ENCODE measurements around the gene TTLL7. TPM values are rescaled to one million over a fixed set of nuclear protein-coding genes. Genes with fewer than 3 reads are reported as not detected.
A peak's percentile ranks its signal among the peaks of the same experiment; 100 is the strongest.

The TTLL7 gene
- total and polyA plus RNA-seq, 9 of the 15 experiments (the other 6 are each of a cell fraction or from before 2014, with no cell fraction given): 0.63 to 2.6 (median 1.7) TPM

DNA sequence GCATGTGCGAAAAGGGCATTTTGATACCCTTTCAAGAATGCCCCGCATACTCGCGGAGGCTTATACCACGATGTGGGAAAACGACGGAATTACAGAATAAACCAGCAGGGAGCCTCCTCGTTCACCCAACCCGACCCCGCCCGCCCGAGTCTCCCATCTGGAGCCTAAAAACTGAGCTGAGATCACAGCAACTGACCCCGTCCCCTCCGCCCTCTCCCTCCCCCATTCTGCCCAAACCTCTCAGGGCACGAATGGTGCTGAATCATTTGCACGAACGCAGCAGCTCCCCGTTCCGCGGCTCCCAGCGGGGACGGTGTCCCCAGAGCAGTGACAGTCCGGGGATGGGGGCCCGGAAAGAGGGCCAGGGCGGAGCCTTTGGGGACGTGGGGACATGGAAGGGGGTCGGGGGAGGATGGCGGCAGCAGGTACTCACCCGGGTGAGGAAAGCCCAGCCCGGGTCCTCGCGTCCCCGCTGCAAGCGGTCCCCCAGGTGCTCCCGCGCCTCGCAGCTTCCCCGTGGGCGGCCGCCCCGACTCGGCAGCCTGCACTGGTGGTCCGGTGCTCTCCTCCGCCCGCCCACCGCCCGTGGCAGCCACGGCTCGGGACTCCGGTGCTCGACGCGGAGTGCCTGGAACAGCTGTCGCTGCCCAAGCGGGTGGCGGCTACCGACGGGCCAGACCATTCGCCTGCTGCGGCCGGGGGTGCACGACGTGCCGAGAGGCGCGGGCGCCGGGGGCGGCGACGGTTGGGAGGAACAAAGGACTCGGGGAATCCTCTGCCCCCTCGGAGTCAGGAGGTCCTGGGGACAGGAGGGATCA, at the start of gene TTLL7 (continued):
- TF ChIP-seq BCOR (IDR thresholded peaks at IDR 0.05): no peak
- TF ChIP-seq, protein P1, sequence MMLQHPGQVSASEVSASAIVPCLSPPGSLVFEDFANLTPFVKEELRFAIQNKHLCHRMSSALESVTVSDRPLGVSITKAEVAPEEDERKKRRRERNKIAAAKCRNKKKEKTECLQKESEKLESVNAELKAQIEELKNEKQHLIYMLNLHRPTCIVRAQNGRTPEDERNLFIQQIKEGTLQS (IDR thresholded peaks at IDR 0.05): no peak
- TF ChIP-seq, protein P1 (CRISPR knock-in tag; conservative IDR thresholded peaks at IDR 0.05): no peak
- TF ChIP-seq SPI1 (IDR thresholded peaks at IDR 0.05; ENCODE audit: borderline replicate concordance, low read depth, low read length): no peak
- no peak for TF ChIP-seq ZNF232 (CRISPR knock-in tag; IDR thresholded peaks at IDR 0.05)
- TF ChIP-seq TRIM24 (IDR thresholded peaks at IDR 0.05): no peak
- TF ChIP-seq RB1 (IDR thresholded peaks at IDR 0.05; ENCODE audit: low read depth): peak; percentile 91
- TF ChIP-seq, protein P2, sequence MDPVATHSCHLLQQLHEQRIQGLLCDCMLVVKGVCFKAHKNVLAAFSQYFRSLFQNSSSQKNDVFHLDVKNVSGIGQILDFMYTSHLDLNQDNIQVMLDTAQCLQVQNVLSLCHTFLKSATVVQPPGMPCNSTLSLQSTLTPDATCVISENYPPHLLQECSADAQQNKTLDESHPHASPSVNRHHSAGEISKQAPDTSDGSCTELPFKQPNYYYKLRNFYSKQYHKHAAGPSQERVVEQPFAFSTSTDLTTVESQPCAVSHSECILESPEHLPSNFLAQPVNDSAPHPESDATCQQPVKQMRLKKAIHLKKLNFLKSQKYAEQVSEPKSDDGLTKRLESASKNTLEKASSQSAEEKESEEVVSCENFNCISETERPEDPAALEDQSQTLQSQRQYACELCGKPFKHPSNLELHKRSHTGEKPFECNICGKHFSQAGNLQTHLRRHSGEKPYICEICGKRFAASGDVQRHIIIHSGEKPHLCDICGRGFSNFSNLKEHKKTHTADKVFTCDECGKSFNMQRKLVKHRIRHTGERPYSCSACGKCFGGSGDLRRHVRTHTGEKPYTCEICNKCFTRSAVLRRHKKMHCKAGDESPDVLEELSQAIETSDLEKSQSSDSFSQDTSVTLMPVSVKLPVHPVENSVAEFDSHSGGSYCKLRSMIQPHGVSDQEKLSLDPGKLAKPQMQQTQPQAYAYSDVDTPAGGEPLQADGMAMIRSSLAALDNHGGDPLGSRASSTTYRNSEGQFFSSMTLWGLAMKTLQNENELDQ (CRISPR knock-in tag; IDR thresholded peaks at IDR 0.05; ENCODE audit: borderline replicate concordance): no peak
- no peak for TF ChIP-seq PURB (CRISPR knock-in tag; IDR thresholded peaks at IDR 0.05; ENCODE audit: low read depth)
- TF ChIP-seq, protein P3, sequence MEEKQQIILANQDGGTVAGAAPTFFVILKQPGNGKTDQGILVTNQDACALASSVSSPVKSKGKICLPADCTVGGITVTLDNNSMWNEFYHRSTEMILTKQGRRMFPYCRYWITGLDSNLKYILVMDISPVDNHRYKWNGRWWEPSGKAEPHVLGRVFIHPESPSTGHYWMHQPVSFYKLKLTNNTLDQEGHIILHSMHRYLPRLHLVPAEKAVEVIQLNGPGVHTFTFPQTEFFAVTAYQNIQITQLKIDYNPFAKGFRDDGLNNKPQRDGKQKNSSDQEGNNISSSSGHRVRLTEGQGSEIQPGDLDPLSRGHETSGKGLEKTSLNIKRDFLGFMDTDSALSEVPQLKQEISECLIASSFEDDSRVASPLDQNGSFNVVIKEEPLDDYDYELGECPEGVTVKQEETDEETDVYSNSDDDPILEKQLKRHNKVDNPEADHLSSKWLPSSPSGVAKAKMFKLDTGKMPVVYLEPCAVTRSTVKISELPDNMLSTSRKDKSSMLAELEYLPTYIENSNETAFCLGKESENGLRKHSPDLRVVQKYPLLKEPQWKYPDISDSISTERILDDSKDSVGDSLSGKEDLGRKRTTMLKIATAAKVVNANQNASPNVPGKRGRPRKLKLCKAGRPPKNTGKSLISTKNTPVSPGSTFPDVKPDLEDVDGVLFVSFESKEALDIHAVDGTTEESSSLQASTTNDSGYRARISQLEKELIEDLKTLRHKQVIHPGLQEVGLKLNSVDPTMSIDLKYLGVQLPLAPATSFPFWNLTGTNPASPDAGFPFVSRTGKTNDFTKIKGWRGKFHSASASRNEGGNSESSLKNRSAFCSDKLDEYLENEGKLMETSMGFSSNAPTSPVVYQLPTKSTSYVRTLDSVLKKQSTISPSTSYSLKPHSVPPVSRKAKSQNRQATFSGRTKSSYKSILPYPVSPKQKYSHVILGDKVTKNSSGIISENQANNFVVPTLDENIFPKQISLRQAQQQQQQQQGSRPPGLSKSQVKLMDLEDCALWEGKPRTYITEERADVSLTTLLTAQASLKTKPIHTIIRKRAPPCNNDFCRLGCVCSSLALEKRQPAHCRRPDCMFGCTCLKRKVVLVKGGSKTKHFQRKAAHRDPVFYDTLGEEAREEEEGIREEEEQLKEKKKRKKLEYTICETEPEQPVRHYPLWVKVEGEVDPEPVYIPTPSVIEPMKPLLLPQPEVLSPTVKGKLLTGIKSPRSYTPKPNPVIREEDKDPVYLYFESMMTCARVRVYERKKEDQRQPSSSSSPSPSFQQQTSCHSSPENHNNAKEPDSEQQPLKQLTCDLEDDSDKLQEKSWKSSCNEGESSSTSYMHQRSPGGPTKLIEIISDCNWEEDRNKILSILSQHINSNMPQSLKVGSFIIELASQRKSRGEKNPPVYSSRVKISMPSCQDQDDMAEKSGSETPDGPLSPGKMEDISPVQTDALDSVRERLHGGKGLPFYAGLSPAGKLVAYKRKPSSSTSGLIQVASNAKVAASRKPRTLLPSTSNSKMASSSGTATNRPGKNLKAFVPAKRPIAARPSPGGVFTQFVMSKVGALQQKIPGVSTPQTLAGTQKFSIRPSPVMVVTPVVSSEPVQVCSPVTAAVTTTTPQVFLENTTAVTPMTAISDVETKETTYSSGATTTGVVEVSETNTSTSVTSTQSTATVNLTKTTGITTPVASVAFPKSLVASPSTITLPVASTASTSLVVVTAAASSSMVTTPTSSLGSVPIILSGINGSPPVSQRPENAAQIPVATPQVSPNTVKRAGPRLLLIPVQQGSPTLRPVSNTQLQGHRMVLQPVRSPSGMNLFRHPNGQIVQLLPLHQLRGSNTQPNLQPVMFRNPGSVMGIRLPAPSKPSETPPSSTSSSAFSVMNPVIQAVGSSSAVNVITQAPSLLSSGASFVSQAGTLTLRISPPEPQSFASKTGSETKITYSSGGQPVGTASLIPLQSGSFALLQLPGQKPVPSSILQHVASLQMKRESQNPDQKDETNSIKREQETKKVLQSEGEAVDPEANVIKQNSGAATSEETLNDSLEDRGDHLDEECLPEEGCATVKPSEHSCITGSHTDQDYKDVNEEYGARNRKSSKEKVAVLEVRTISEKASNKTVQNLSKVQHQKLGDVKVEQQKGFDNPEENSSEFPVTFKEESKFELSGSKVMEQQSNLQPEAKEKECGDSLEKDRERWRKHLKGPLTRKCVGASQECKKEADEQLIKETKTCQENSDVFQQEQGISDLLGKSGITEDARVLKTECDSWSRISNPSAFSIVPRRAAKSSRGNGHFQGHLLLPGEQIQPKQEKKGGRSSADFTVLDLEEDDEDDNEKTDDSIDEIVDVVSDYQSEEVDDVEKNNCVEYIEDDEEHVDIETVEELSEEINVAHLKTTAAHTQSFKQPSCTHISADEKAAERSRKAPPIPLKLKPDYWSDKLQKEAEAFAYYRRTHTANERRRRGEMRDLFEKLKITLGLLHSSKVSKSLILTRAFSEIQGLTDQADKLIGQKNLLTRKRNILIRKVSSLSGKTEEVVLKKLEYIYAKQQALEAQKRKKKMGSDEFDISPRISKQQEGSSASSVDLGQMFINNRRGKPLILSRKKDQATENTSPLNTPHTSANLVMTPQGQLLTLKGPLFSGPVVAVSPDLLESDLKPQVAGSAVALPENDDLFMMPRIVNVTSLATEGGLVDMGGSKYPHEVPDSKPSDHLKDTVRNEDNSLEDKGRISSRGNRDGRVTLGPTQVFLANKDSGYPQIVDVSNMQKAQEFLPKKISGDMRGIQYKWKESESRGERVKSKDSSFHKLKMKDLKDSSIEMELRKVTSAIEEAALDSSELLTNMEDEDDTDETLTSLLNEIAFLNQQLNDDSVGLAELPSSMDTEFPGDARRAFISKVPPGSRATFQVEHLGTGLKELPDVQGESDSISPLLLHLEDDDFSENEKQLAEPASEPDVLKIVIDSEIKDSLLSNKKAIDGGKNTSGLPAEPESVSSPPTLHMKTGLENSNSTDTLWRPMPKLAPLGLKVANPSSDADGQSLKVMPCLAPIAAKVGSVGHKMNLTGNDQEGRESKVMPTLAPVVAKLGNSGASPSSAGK (IDR thresholded peaks at IDR 0.05): peak; percentile 59; the same call in 1 of the 2 replicates
- no peak for TF ChIP-seq DDX20 (tag; IDR thresholded peaks at IDR 0.05; ENCODE audit: low read depth)
- 0 out of 2 replicates have a peak, but pooled peaks have one; percentile 5 for TF ChIP-seq C11orf30 (IDR thresholded peaks at IDR 0.05; ENCODE audit: low read depth)
